ENCODE data around the gene RUNX2.

RUNX2 gene

DNA sequence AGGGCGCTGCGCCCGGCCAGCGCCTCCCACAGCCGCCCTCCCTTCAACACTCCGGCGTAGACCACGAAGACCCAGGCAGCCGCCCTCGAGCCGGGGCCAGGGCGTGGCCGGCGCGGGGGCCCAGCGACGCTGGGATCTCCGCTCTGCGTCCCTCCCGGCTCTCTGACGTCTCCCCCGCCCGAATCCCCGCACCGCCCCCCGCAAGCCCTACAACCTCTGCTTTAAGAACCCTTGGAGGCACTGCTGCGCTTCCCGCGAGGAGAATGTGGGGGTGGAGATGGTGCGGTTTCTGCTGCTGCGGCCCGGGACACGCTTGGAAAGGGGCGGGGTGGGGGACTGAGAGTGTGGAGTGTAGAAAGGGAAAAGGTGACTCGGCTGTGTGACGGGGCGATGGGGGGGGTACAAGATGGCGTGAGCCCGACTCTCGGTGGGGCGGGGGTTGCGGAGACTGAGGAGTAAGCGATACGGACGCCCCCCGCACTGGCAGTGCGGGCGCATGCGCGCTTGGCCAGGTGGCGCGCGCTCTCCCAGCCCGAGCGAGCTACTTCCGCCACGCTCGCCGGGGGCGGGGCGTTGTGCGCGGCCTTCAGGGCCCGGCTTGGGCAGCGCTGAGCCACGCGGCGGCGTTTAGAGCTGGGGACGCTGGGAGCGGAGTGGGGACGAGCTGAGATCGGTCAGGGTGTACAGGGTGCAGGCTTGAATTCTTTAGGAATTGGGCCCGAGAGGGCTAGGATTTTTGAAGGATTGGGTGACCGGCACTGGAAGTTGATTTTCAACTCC, 49.6 kb downstream of the RUNX2 start, which contains the start of gene SUPT3H (continued):
- no peak for TF ChIP-seq ZNF560 (tag by site-specific recombination; IDR thresholded peaks at IDR 0.05; ENCODE audit: borderline replicate concordance)
- TF ChIP-seq MYNN (tag by site-specific recombination; IDR thresholded peaks at IDR 0.05; ENCODE audit: borderline replicate concordance): no peak
- TF ChIP-seq IKZF3 (tag by site-specific recombination; IDR thresholded peaks at IDR 0.05): peak; percentile 70; the same call in 1 of the 2 replicates
- TF ChIP-seq, protein P1, sequence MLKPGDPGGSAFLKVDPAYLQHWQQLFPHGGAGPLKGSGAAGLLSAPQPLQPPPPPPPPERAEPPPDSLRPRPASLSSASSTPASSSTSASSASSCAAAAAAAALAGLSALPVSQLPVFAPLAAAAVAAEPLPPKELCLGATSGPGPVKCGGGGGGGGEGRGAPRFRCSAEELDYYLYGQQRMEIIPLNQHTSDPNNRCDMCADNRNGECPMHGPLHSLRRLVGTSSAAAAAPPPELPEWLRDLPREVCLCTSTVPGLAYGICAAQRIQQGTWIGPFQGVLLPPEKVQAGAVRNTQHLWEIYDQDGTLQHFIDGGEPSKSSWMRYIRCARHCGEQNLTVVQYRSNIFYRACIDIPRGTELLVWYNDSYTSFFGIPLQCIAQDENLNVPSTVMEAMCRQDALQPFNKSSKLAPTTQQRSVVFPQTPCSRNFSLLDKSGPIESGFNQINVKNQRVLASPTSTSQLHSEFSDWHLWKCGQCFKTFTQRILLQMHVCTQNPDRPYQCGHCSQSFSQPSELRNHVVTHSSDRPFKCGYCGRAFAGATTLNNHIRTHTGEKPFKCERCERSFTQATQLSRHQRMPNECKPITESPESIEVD (tag by site-specific recombination; IDR thresholded peaks at IDR 0.05): no peak
- TF ChIP-seq, protein P2, sequence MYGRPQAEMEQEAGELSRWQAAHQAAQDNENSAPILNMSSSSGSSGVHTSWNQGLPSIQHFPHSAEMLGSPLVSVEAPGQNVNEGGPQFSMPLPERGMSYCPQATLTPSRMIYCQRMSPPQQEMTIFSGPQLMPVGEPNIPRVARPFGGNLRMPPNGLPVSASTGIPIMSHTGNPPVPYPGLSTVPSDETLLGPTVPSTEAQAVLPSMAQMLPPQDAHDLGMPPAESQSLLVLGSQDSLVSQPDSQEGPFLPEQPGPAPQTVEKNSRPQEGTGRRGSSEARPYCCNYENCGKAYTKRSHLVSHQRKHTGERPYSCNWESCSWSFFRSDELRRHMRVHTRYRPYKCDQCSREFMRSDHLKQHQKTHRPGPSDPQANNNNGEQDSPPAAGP (tag by site-specific recombination; IDR thresholded peaks at IDR 0.05): peak; percentile 74; the same call in 1 of the 2 replicates
- TF ChIP-seq HOXC10 (CRISPR knock-in tag; IDR thresholded peaks at IDR 0.05): peak; percentile 81; the same call in 1 of the 2 replicates
- TF ChIP-seq ZNF416 (tag by site-specific recombination; IDR thresholded peaks at IDR 0.05): no peak
- TF ChIP-seq ZNF121 (tag by site-specific recombination; IDR thresholded peaks at IDR 0.05): peak; percentile 51; the same call in 1 of the 2 replicates
- no peak for TF ChIP-seq BCL11A (tag by site-specific recombination; IDR thresholded peaks at IDR 0.05; ENCODE audit: low read depth)
- TF ChIP-seq, protein P3, sequence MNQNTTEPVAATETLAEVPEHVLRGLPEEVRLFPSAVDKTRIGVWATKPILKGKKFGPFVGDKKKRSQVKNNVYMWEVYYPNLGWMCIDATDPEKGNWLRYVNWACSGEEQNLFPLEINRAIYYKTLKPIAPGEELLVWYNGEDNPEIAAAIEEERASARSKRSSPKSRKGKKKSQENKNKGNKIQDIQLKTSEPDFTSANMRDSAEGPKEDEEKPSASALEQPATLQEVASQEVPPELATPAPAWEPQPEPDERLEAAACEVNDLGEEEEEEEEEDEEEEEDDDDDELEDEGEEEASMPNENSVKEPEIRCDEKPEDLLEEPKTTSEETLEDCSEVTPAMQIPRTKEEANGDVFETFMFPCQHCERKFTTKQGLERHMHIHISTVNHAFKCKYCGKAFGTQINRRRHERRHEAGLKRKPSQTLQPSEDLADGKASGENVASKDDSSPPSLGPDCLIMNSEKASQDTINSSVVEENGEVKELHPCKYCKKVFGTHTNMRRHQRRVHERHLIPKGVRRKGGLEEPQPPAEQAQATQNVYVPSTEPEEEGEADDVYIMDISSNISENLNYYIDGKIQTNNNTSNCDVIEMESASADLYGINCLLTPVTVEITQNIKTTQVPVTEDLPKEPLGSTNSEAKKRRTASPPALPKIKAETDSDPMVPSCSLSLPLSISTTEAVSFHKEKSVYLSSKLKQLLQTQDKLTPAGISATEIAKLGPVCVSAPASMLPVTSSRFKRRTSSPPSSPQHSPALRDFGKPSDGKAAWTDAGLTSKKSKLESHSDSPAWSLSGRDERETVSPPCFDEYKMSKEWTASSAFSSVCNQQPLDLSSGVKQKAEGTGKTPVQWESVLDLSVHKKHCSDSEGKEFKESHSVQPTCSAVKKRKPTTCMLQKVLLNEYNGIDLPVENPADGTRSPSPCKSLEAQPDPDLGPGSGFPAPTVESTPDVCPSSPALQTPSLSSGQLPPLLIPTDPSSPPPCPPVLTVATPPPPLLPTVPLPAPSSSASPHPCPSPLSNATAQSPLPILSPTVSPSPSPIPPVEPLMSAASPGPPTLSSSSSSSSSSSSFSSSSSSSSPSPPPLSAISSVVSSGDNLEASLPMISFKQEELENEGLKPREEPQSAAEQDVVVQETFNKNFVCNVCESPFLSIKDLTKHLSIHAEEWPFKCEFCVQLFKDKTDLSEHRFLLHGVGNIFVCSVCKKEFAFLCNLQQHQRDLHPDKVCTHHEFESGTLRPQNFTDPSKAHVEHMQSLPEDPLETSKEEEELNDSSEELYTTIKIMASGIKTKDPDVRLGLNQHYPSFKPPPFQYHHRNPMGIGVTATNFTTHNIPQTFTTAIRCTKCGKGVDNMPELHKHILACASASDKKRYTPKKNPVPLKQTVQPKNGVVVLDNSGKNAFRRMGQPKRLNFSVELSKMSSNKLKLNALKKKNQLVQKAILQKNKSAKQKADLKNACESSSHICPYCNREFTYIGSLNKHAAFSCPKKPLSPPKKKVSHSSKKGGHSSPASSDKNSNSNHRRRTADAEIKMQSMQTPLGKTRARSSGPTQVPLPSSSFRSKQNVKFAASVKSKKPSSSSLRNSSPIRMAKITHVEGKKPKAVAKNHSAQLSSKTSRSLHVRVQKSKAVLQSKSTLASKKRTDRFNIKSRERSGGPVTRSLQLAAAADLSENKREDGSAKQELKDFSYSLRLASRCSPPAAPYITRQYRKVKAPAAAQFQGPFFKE (tag by site-specific recombination; IDR thresholded peaks at IDR 0.05; ENCODE audit: borderline replicate concordance): no peak
- TF ChIP-seq, protein P4, sequence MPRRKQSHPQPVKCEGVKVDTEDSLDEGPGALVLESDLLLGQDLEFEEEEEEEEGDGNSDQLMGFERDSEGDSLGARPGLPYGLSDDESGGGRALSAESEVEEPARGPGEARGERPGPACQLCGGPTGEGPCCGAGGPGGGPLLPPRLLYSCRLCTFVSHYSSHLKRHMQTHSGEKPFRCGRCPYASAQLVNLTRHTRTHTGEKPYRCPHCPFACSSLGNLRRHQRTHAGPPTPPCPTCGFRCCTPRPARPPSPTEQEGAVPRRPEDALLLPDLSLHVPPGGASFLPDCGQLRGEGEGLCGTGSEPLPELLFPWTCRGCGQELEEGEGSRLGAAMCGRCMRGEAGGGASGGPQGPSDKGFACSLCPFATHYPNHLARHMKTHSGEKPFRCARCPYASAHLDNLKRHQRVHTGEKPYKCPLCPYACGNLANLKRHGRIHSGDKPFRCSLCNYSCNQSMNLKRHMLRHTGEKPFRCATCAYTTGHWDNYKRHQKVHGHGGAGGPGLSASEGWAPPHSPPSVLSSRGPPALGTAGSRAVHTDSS (tag by site-specific recombination; IDR thresholded peaks at IDR 0.05): no peak
- no peak for TF ChIP-seq ZNF211 (tag by site-specific recombination; IDR thresholded peaks at IDR 0.05; ENCODE audit: low read depth)
- TF ChIP-seq ZNF596 (tag by site-specific recombination; IDR thresholded peaks at IDR 0.05): no peak
- TF ChIP-seq, protein P5, sequence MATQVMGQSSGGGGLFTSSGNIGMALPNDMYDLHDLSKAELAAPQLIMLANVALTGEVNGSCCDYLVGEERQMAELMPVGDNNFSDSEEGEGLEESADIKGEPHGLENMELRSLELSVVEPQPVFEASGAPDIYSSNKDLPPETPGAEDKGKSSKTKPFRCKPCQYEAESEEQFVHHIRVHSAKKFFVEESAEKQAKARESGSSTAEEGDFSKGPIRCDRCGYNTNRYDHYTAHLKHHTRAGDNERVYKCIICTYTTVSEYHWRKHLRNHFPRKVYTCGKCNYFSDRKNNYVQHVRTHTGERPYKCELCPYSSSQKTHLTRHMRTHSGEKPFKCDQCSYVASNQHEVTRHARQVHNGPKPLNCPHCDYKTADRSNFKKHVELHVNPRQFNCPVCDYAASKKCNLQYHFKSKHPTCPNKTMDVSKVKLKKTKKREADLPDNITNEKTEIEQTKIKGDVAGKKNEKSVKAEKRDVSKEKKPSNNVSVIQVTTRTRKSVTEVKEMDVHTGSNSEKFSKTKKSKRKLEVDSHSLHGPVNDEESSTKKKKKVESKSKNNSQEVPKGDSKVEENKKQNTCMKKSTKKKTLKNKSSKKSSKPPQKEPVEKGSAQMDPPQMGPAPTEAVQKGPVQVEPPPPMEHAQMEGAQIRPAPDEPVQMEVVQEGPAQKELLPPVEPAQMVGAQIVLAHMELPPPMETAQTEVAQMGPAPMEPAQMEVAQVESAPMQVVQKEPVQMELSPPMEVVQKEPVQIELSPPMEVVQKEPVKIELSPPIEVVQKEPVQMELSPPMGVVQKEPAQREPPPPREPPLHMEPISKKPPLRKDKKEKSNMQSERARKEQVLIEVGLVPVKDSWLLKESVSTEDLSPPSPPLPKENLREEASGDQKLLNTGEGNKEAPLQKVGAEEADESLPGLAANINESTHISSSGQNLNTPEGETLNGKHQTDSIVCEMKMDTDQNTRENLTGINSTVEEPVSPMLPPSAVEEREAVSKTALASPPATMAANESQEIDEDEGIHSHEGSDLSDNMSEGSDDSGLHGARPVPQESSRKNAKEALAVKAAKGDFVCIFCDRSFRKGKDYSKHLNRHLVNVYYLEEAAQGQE (tag by site-specific recombination; IDR thresholded peaks at IDR 0.05): no peak
- TF ChIP-seq RBAK (tag by site-specific recombination; IDR thresholded peaks at IDR 0.05): no peak
- TF ChIP-seq, protein P6, sequence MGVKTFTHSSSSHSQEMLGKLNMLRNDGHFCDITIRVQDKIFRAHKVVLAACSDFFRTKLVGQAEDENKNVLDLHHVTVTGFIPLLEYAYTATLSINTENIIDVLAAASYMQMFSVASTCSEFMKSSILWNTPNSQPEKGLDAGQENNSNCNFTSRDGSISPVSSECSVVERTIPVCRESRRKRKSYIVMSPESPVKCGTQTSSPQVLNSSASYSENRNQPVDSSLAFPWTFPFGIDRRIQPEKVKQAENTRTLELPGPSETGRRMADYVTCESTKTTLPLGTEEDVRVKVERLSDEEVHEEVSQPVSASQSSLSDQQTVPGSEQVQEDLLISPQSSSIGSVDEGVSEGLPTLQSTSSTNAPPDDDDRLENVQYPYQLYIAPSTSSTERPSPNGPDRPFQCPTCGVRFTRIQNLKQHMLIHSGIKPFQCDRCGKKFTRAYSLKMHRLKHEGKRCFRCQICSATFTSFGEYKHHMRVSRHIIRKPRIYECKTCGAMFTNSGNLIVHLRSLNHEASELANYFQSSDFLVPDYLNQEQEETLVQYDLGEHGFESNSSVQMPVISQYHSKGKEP (tag by site-specific recombination; IDR thresholded peaks at IDR 0.05): no peak
- TF ChIP-seq ZNF202 (tag by site-specific recombination; IDR thresholded peaks at IDR 0.05; ENCODE audit: borderline replicate concordance): no peak
- peak; percentile 89 for TF ChIP-seq KLF1 (tag by site-specific recombination; IDR thresholded peaks at IDR 0.05)
- no peak; the same call in 1 of the 2 replicates for TF ChIP-seq ZNF184 (tag by site-specific recombination; IDR thresholded peaks at IDR 0.05)
- TF ChIP-seq ZNF274 (IDR thresholded peaks at IDR 0.05; ENCODE audit: low read length): no peak
- no peak for TF ChIP-seq ZNF274 (tag by site-specific recombination; IDR thresholded peaks at IDR 0.05; ENCODE audit: borderline replicate concordance)
- peak; percentile 94 for TF ChIP-seq KLF7 (tag by site-specific recombination; IDR thresholded peaks at IDR 0.05; ENCODE audit: borderline replicate concordance)
